Measurements from ENCODE around the gene PSMF1.
A peak's percentile ranks its signal among the peaks of the same experiment; 100 is the strongest.

PSMF1 gene

GRCh38 chr20:1182106-1182505 is 63.7 kb downstream of the PSMF1 start:
- Histone ChIP-seq H3K4me1 (ENCODE audit: control insufficient read depth, insufficient read depth, low read length) (no peaks in the 10 kb centered on the region), H3K4me3 (ENCODE audit: low read length) (no peak overlapping the region), H3K9ac (ENCODE audit: low read length) (no peak overlapping the region), H3K9me3 (ENCODE audit: control insufficient read depth, low read length) (no peaks in the 10 kb centered on the region), H3K27me3 (replicated peaks; ENCODE audit: control insufficient read depth, insufficient read depth, low read length) (peaks cover 25% of the 10 kb centered on the region), H3K36me3 (ENCODE audit: control insufficient read depth, insufficient read depth, low read length, severe bottlenecking) (no peaks in the 10 kb centered on the region)
- no peak for DNase-seq (ENCODE audit: low read depth)

GRCh38 chr20:1183153-1183552 is 64.8 kb downstream of the PSMF1 start:
- H3K4me3 ChIP-seq (ENCODE audit: low read length), result no peak overlapping the region

GRCh38 chr20:1184260-1184637 is 65.8 kb downstream of the PSMF1 start:
- Histone ChIP-seq H3K27me3 (replicated peaks; ENCODE audit: control insufficient read depth, insufficient read depth, low read length) (peaks cover 38% of the 10 kb centered on the region), H3K4me3 (ENCODE audit: low read length) (no peak overlapping the region)
- no peak for DNase-seq (ENCODE audit: low read depth)

More at GRCh38 chr20:1183153-1183552, 64.8 kb downstream of the PSMF1 start:
- DNase-seq (ENCODE audit: low read depth), result no peak
- Histone ChIP-seq H3K9ac (ENCODE audit: low read length) (no peak overlapping the region), H3K9me3 (ENCODE audit: control insufficient read depth, low read length) (no peaks in the 10 kb centered on the region), H3K4me1 (ENCODE audit: control insufficient read depth, insufficient read depth, low read length) (no peaks in the 10 kb centered on the region), H3K36me3 (ENCODE audit: control insufficient read depth, insufficient read depth, low read length, severe bottlenecking) (no peaks in the 10 kb centered on the region), H3K27me3 (replicated peaks; ENCODE audit: control insufficient read depth, insufficient read depth, low read length) (peaks cover 32% of the 10 kb centered on the region)

GRCh38 chr20:1184638-1185315 is 66.4 kb downstream of the PSMF1 start, which contains the start of gene TMEM74B:
TMEM74B (minus strand) TSS chr20:1184981; CDS start chr20:1183801, 1,180 bp downstream.
- peak within 1 kb of the TSS; percentile 37 for H3K4me3 ChIP-seq (ENCODE audit: low read length)
- DNase-seq (ENCODE audit: low read depth), result peak; percentile 10
- H3K36me3 ChIP-seq (ENCODE audit: control insufficient read depth, insufficient read depth, low read length, severe bottlenecking), result no peaks in the 10 kb centered on the region
- H3K9me3 ChIP-seq (ENCODE audit: control insufficient read depth, low read length), result no peaks in the 10 kb centered on the region
- no peaks in the 10 kb centered on the region for H3K4me1 ChIP-seq (ENCODE audit: control insufficient read depth, insufficient read depth, low read length)
- no peak within 1 kb of the TSS for H3K9ac ChIP-seq (ENCODE audit: low read length)
- peaks cover 40% of the 10 kb centered on the region for H3K27me3 ChIP-seq (replicated peaks; ENCODE audit: control insufficient read depth, insufficient read depth, low read length)

More at GRCh38 chr20:1184260-1184637, 65.8 kb downstream of the PSMF1 start:
- H3K9ac ChIP-seq (ENCODE audit: low read length), result no peak overlapping the region
- no peaks in the 10 kb centered on the region for H3K4me1 ChIP-seq (ENCODE audit: control insufficient read depth, insufficient read depth, low read length)
- H3K9me3 ChIP-seq (ENCODE audit: control insufficient read depth, low read length), result no peaks in the 10 kb centered on the region
- H3K36me3 ChIP-seq (ENCODE audit: control insufficient read depth, insufficient read depth, low read length, severe bottlenecking), result no peaks in the 10 kb centered on the region

- Histone ChIP-seq H3K9ac (ENCODE audit: low read length) (no peak overlapping the region), H3K4me1 (ENCODE audit: control insufficient read depth, insufficient read depth, low read length) (no peaks in the 10 kb centered on the region), H3K9me3 (ENCODE audit: control insufficient read depth, low read length) (no peaks in the 10 kb centered on the region), H3K4me3 (ENCODE audit: low read length) (no peak overlapping the region), H3K27me3 (replicated peaks; ENCODE audit: control insufficient read depth, insufficient read depth, low read length) (peaks cover 40% of the 10 kb centered on the region), H3K36me3 (ENCODE audit: control insufficient read depth, insufficient read depth, low read length, severe bottlenecking) (no peaks in the 10 kb centered on the region)
- peak; percentile 14 for DNase-seq (ENCODE audit: low read depth)
Observed at GRCh38 chr20:1185316-1185741, 66.9 kb downstream of the PSMF1 start.

- Histone ChIP-seq H3K9ac (ENCODE audit: low read length) (no peak overlapping the region), H3K27me3 (replicated peaks; ENCODE audit: control insufficient read depth, insufficient read depth, low read length) (peaks cover 44% of the 10 kb centered on the region), H3K4me1 (ENCODE audit: control insufficient read depth, insufficient read depth, low read length) (no peaks in the 10 kb centered on the region), H3K36me3 (ENCODE audit: control insufficient read depth, insufficient read depth, low read length, severe bottlenecking) (no peaks in the 10 kb centered on the region), H3K4me3 (ENCODE audit: low read length) (no peak overlapping the region), H3K9me3 (ENCODE audit: control insufficient read depth, low read length) (no peaks in the 10 kb centered on the region)
- DNase-seq (ENCODE audit: low read depth), result peak; percentile 56
Observed at GRCh38 chr20:1185790-1186334, 67.5 kb downstream of the PSMF1 start.

- no peak overlapping the region for H3K4me3 ChIP-seq (ENCODE audit: low read length)
- no peaks in the 10 kb centered on the region for H3K36me3 ChIP-seq (ENCODE audit: control insufficient read depth, insufficient read depth, low read length, severe bottlenecking)
- H3K27me3 ChIP-seq (replicated peaks; ENCODE audit: control insufficient read depth, insufficient read depth, low read length), result peaks cover 50% of the 10 kb centered on the region
- no peaks in the 10 kb centered on the region for H3K4me1 ChIP-seq (ENCODE audit: control insufficient read depth, insufficient read depth, low read length)
- no peak overlapping the region for H3K9ac ChIP-seq (ENCODE audit: low read length)
- no peaks in the 10 kb centered on the region for H3K9me3 ChIP-seq (ENCODE audit: control insufficient read depth, low read length)
- DNase-seq (ENCODE audit: low read depth), result no peak
Observed at GRCh38 chr20:1186367-1186991, 68.1 kb downstream of the PSMF1 start.

GRCh38 chr20:1187605-1188171 is 69.3 kb downstream of the PSMF1 start:
- no peaks in the 10 kb centered on the region for H3K4me1 ChIP-seq (ENCODE audit: control insufficient read depth, insufficient read depth, low read length)
- H3K36me3 ChIP-seq (ENCODE audit: control insufficient read depth, insufficient read depth, low read length, severe bottlenecking), result no peaks in the 10 kb centered on the region
- H3K4me3 ChIP-seq (ENCODE audit: low read length), result no peak overlapping the region
- H3K27me3 ChIP-seq (replicated peaks; ENCODE audit: control insufficient read depth, insufficient read depth, low read length), result peaks cover 48% of the 10 kb centered on the region
- DNase-seq (ENCODE audit: low read depth), result no peak
- H3K9ac ChIP-seq (ENCODE audit: low read length), result no peak overlapping the region
- H3K9me3 ChIP-seq (ENCODE audit: control insufficient read depth, low read length), result no peaks in the 10 kb centered on the region

- DNase-seq (ENCODE audit: low read depth), result no peak
- no peaks in the 10 kb centered on the region for H3K36me3 ChIP-seq (ENCODE audit: control insufficient read depth, insufficient read depth, low read length, severe bottlenecking)
- peaks cover 48% of the 10 kb centered on the region for H3K27me3 ChIP-seq (replicated peaks; ENCODE audit: control insufficient read depth, insufficient read depth, low read length)
- H3K4me1 ChIP-seq (ENCODE audit: control insufficient read depth, insufficient read depth, low read length), result no peaks in the 10 kb centered on the region
- H3K9me3 ChIP-seq (ENCODE audit: control insufficient read depth, low read length), result no peaks in the 10 kb centered on the region
- H3K4me3 ChIP-seq (ENCODE audit: low read length), result no peak overlapping the region
- no peak overlapping the region for H3K9ac ChIP-seq (ENCODE audit: low read length)
Observed at GRCh38 chr20:1188347-1188746, 69.9 kb downstream of the PSMF1 start.

- Histone ChIP-seq H3K4me3 (ENCODE audit: low read length) (no peak overlapping the region), H3K9ac (ENCODE audit: low read length) (no peak overlapping the region), H3K27me3 (replicated peaks; ENCODE audit: control insufficient read depth, insufficient read depth, low read length) (peaks cover 50% of the 10 kb centered on the region), H3K4me1 (ENCODE audit: control insufficient read depth, insufficient read depth, low read length) (no peaks in the 10 kb centered on the region), H3K9me3 (ENCODE audit: control insufficient read depth, low read length) (no peaks in the 10 kb centered on the region), H3K36me3 (ENCODE audit: control insufficient read depth, insufficient read depth, low read length, severe bottlenecking) (no peaks in the 10 kb centered on the region)
- DNase-seq (ENCODE audit: low read depth), result no peak
Observed at GRCh38 chr20:1189827-1190226, 71.4 kb downstream of the PSMF1 start.

GRCh38 chr20:1190847-1191246 is 72.4 kb downstream of the PSMF1 start:
- H3K4me1 ChIP-seq (ENCODE audit: control insufficient read depth, insufficient read depth, low read length), result no peaks in the 10 kb centered on the region
- H3K27me3 ChIP-seq (replicated peaks; ENCODE audit: control insufficient read depth, insufficient read depth, low read length), result peaks cover 59% of the 10 kb centered on the region
- no peak for DNase-seq (ENCODE audit: low read depth)
- H3K36me3 ChIP-seq (ENCODE audit: control insufficient read depth, insufficient read depth, low read length, severe bottlenecking), result no peaks in the 10 kb centered on the region
- H3K9ac ChIP-seq (ENCODE audit: low read length), result no peak overlapping the region
- no peaks in the 10 kb centered on the region for H3K9me3 ChIP-seq (ENCODE audit: control insufficient read depth, low read length)
- no peak overlapping the region for H3K4me3 ChIP-seq (ENCODE audit: low read length)
